Upper lobe of right lung (tissue), 1 donor: ENCODE results near the gene ADGRV1. TPM values are rescaled to one million over a fixed set of nuclear protein-coding genes. Genes with fewer than 3 reads are reported as not detected.
"Not testable (repeated sequence)": the region's sequence is repeated elsewhere in the genome, so short reads cannot be mapped to it uniquely, and the experiment has no call there.

Experiments
- ATAC-seq: fragments of 200-7000 bp; cut with Tn5 transposase; one replicate; pipeline ENCODE4 v1.9.1; 2020; ENCODE audit warnings: mild to moderate bottlenecking, moderate library complexity
- DNase-seq: peaks from one replicate; pipeline ENCODE4 v3.0.0-alpha.2; 2020
- H3K27ac ChIP-seq: fragments of 200-600 bp; one replicate; pipeline ENCODE4 v1.8.0; 2022
- H3K27me3 ChIP-seq: fragments of 200-600 bp; one replicate; pipeline ENCODE4 v1.8.0; 2022; ENCODE audit warnings: mild to moderate bottlenecking
- H3K36me3 ChIP-seq: fragments of 200-600 bp; one replicate; pipeline ENCODE4 v1.8.0; 2022
- H3K4me1 ChIP-seq: fragments of 200-600 bp; one replicate; pipeline ENCODE4 v1.8.0; 2022
- H3K4me3 ChIP-seq: fragments of 200-600 bp; one replicate; pipeline ENCODE4 v1.8.0; 2022; ENCODE audit warnings: mild to moderate bottlenecking
- H3K9me3 ChIP-seq: fragments of 200-600 bp; one replicate; pipeline ENCODE4 v1.8.0; 2022
- intact Hi-C: fragments of 100-400 bp; cut with DNase I; formaldehyde crosslinking; loops from one replicate; pipeline ENCODE4 v1.11.0; 2022
- total RNA-seq: library from RNA; stranded (reverse); fragmentation: NEBNext Ultra II Directional; extraction: Animal tissue kit (Norgen Biotek cat#: 25700); gene quantifications from one replicate; pipeline ENCODE4 v1.2.1, GENCODE V29; 2021
- TF ChIP-seq, protein P1 (sequence below): fragments of 200-600 bp; IDR thresholded peaks from one replicate; pipeline ENCODE4 v1.8.0; 2022; ENCODE audit warnings: antibody characterized with exemption
- donor health status: DM: no; HTN: yes; CAD: no; lungs with severe emphysema.

ADGRV1 gene
- total RNA-seq, 1 donor from 2014 or later: 47.1 TPM

DNA sequence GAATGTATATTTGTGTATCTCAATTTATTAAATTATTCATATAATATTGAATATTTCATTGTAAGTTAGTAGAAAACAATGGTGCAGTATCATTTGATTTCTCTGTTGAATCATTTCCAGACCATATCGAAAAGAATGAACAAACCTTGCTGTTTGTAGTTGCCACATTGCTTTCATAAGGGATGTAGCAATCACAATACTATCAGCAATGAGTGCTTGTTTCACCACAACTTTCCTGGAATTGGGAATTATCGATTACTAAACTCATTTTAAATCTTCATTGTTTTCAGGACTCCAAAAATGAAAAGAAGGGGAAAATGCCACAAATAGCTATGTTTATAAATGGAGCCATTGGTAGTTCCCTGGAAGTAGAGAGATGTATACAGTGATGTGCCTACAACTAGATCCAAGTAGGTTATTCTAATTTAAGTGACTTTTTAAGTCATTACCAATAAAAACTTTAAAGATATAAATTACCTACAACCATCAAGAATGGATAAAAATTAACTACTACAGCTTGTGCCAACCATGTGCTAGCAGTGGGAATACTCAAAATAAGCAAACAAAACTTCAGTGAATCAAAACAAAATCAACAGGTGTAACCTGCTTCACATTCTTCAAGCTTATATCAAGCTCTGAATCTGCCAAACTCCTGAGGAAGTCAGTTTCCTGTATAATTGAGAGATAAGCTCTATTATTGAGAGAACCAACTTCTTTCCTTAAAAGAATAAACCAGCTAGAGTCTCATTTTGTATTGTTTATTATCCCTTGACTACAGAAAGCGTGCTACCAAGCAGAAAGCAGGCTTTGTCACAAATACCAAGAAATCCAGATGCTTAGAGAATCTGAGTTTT is 358.6 kb downstream of the ADGRV1 start:
- no peak for ATAC-seq
- Histone ChIP-seq H3K36me3 (no peaks in the 10 kb centered on the region), H3K27ac (no peak overlapping the region), H3K4me3 (no peak overlapping the region), H3K27me3 (no peaks in the 10 kb centered on the region), H3K9me3 (no peaks in the 10 kb centered on the region), H3K4me1 (peaks cover 6% of the 10 kb centered on the region)
- TF ChIP-seq, protein P1, sequence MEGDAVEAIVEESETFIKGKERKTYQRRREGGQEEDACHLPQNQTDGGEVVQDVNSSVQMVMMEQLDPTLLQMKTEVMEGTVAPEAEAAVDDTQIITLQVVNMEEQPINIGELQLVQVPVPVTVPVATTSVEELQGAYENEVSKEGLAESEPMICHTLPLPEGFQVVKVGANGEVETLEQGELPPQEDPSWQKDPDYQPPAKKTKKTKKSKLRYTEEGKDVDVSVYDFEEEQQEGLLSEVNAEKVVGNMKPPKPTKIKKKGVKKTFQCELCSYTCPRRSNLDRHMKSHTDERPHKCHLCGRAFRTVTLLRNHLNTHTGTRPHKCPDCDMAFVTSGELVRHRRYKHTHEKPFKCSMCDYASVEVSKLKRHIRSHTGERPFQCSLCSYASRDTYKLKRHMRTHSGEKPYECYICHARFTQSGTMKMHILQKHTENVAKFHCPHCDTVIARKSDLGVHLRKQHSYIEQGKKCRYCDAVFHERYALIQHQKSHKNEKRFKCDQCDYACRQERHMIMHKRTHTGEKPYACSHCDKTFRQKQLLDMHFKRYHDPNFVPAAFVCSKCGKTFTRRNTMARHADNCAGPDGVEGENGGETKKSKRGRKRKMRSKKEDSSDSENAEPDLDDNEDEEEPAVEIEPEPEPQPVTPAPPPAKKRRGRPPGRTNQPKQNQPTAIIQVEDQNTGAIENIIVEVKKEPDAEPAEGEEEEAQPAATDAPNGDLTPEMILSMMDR: no peak
- intact Hi-C loops: no loop called here
- no peak for DNase-seq

DNA sequence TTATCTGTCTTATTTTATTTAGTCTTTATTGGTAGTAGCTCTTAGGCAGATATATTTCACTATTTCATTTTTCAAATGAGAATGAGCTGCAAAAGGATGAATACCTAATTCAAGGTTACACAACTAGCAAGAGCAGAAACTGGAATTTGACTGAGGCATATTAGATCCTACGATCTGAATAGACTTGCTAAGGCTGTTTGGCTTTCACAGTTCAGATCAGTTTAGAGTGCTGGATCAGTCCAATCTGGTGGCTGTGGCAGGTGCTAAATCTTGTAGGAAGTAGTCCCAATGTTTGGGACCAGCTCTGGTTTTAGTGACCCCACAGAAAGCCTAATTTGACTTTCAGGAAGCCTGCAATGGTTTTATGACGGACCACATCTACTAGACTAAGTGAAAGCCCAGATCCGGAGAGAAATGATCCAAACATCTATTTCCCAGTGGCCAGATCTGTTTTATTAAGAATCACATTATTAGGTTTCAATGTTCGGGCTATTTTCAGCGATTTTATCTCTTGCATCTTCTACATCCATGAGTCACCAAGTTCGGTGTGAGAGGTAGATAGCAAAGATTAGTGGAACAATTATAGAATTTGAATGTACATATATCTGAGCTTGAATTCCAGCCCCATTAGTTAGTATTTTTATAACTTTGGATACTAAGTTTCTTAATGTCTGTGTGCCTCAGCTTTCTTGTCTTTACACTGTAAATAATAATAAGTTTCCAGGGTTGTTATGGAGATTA is 359.5 kb downstream of the ADGRV1 start:
- Histone ChIP-seq H3K4me3 (no peak overlapping the region), H3K9me3 (no peaks in the 10 kb centered on the region), H3K27ac (no peak overlapping the region), H3K27me3 (no peaks in the 10 kb centered on the region), H3K36me3 (no peaks in the 10 kb centered on the region), H3K4me1 (peaks cover 6% of the 10 kb centered on the region)
- intact Hi-C loops: no loop called here
- TF ChIP-seq, protein P1: no peak
- ATAC-seq: no peak
- no peak for DNase-seq

DNA sequence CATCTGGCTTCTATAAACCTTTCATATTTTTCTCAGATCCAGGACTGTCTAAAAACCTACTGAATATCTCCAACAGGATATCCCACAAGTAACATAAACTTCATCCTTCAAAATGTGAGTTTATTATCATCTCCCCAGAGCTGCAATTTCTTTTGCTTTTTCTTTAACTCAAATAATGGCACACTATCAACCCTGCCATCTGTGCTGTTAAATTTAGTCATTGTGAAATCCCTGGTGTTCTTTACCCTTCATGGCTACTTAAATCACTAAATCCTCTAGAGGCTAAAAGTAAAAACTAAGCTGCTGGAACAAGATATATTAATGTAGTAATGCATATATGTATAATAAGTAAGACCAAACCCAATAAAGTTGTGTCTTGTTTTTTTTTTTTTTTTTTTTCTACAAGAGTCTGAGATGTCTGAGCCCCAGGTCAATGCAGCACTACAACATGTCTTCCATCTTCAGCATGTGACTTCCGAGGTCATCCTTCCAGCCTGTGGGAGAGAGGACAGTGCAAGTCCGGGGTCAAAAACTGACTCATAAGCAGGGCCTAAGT is 362.9 kb downstream of the ADGRV1 start:
- intact Hi-C loops: no loop called here
- ATAC-seq (no peak), DNase-seq (no peak)
- Histone ChIP-seq H3K27me3 (no peaks in the 10 kb centered on the region), H3K4me3 (no peak overlapping the region), H3K4me1 (peaks cover 6% of the 10 kb centered on the region), H3K27ac (no peak overlapping the region), H3K9me3 (no peaks in the 10 kb centered on the region), H3K36me3 (no peaks in the 10 kb centered on the region)
- TF ChIP-seq, protein P1: no peak

DNA sequence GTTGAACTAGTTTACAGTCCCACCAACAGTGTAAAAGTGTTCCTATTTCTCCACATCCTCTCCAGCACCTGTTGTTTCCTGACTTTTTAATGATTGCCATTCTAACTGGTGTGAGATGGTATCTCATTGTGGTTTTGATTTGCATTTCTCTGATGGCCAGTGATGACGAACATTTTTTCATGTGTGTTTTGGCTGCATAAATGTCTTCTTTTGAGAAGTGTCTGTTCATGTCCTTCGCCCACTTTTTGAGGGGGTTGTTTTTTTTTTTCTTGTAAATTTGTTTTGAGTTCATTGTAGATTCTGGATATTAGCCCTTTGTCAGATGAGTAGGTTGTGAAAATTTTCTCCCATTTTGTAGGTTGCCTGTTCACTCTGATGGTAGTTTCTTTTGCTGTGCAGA is 365.6 kb downstream of the ADGRV1 start:
- H3K9me3 ChIP-seq, DNase-seq, H3K36me3 ChIP-seq, intact Hi-C loops, H3K27me3 ChIP-seq, H3K4me1 ChIP-seq, H3K27ac ChIP-seq, ATAC-seq, H3K4me3 ChIP-seq: not testable (repeated sequence)

DNA sequence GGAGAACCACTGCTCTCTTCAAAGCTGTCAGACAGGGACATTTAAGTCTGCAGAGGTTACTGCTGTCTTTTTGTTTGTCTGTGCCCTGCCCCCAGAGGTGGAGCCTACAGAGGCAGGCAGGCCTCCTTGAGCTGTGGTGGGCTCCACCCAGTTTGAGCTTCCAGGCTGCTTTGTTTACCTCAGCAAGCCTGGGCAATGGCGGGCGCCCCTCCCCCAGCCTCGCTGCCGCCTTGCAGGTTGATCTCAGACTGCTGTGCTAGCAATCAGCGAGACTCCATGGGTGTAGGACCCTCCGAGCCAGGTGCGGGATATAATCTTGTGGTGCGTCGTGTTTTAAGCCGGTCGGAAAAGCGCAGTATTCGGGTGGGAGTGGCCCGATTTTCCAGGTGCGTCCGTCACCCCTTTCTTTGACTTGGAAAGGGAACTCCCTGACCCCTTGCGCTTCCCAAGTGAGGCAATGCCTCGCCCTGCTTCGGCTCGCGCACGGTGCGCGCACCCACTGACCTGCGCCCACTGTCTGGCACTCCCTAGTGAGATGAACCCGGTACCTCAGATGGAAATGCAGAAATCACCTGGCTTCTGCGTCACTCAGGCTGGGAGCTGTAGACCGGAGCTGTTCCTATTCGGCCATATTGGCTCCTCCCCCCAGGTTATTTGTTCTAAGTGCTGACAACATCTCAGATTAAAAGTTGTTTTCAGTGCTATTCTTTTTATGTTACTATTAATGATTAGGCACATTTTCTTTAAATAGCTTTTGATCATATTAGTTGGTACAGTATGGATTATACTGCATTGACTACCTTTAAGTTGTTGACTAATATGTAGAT is 370.6 kb downstream of the ADGRV1 start:
- H3K27me3 ChIP-seq, H3K4me1 ChIP-seq, H3K4me3 ChIP-seq, H3K9me3 ChIP-seq, H3K27ac ChIP-seq, H3K36me3 ChIP-seq, ATAC-seq, intact Hi-C loops, DNase-seq: not testable (repeated sequence)

DNA sequence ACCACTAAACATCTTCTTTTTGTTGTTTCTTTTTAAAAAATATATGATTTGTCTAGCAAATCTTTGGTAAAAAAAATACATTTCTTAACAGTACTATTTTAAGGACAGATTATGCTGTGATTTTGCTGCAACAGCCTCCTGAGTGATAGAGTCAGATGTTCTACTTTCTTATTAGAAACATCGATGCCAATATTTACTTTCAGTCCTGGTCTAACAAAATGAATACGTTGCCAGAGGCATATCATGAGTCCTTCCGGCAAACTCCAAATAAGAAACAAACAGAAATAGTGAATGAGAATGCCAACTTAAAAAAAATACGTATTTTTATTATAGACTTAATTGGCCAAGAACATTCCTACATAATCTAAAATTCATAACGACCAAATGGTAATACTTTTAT is 371.5 kb downstream of the ADGRV1 start:
- H3K27ac ChIP-seq: no peak overlapping the region
- H3K4me3 ChIP-seq: no peak overlapping the region
- intact Hi-C loops: no loop called here
- TF ChIP-seq, protein P1: no peak
- ATAC-seq (no peak), DNase-seq (no peak)
- H3K27me3 ChIP-seq: no peaks in the 10 kb centered on the region
- H3K9me3 ChIP-seq: no peaks in the 10 kb centered on the region
- H3K36me3 ChIP-seq: no peaks in the 10 kb centered on the region
- peaks cover 9% of the 10 kb centered on the region for H3K4me1 ChIP-seq
